NB4 (cell line): Measurements from ENCODE around the gene DENND4B.

Experiments used
- CTCF ChIP-seq: IDR thresholded peaks from one replicate; pipeline ENCODE4 v1.5.1; 2012; ENCODE audit warnings: low read depth, low read length
- MAX ChIP-seq: IDR thresholded peaks from 2 replicates; pipeline ENCODE4 v1.6.1; 2011; ENCODE audit warnings: low read depth, low read length
- MYC ChIP-seq: IDR thresholded peaks from 2 replicates; pipeline ENCODE4 v1.6.1; 2011; ENCODE audit warnings: low read depth, low read length
- POLR2A ChIP-seq: IDR thresholded peaks from 2 replicates; pipeline ENCODE4 v1.6.1; 2011; ENCODE audit warnings: mild to moderate bottlenecking; ENCODE audit not compliant: insufficient read length; ENCODE audit errors: extremely low read depth

GRCh38 chr1:153945131-153945794 is 1.3 kb downstream of the DENND4B start:
- TF ChIP-seq CTCF (no peak), POLR2A (peak; percentile 15), MAX (peak; percentile 48), MYC (peak; percentile 68)
